ENCODE data around the gene XPC. TPM values are rescaled to one million over a fixed set of nuclear protein-coding genes. Genes with fewer than 3 reads are reported as not detected.

Gene XPC
- total RNA-seq, 2 donors from 2014 or later: 24.5 to 51.4 TPM

GRCh38 chr3:14135581-14135980 lies 42.8 kb downstream of the XPC start:
- Mint-ChIP-seq H3K36me3 (peaks cover 11 to 14% of the 10 kb centered on the region in 2 donors), H3K9me3 (no peaks in the 10 kb centered on the region), H3K27ac (no peak overlapping the region)
- DNase-seq (ENCODE audit: low spot score in 2 of 2) (no peak), ATAC-seq (no peak)

GRCh38 chr3:14134291-14134690 lies 44.1 kb downstream of the XPC start:
- ATAC-seq (no peak), DNase-seq (ENCODE audit: low spot score in 2 of 2) (no peak)
- H3K36me3 Mint-ChIP-seq: peaks cover 11 to 17% of the 10 kb centered on the region in 2 donors
- H3K27ac Mint-ChIP-seq: peak overlapping the region in 1 of 2 donors; percentile 50
- H3K9me3 Mint-ChIP-seq: no peaks in the 10 kb centered on the region

DNA sequence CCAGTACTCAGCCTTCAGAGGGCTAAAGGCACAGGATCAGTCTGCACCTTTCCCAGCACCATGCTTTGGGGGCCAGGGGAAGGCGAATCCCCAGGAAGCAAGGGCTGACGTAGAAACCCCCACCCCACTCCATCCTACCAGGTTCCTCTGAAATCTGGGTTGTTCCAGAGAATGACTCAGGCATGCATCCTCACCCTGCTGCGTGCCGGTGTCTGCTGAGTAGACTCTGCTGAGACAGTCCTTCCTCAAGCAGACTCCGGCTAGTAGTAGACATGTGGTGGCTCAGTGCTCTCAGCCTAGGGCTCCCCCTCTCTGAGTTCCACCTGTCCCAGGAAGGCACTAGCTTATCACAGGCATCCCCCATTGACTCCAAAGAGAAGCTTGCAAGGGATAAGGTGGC lies 44.5 kb downstream of the XPC start:
- H3K36me3 Mint-ChIP-seq: peaks cover 13 to 21% of the 10 kb centered on the region in 2 donors
- DNase-seq (ENCODE audit: low spot score in 2 of 2): no peak

DNA sequence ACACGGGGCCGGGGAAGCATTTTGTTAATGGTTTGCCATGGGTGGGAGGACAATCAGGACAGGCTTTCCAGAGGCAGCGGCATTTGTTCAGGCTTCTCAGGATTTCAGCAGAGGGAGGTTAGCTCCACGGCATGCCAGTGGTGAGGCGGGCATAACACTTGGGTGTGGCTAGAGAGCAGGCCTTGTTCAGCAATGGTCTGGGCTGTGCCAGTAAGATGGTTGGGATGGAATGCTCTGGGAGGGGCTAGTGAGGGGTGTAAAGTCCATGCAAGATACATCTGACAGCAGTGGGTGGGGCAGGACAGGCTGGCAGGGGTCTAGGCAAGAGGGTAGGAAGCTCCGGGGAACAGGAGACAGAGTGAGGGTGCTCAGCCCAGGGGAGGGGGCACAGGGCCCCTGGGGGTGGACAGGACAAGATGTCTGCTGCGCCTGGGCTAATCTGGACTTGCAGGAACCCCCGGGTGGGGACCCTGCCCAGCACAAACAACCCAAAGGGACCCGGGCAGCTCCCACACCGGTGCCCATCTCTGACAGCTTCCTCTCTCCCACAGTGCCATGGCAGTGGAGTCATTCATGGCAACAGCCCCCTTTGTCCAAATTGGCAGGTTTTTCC lies 45.1 kb downstream of the XPC start:
- ATAC-seq (no peak), DNase-seq (ENCODE audit: low spot score in 2 of 2) (no peak)
- peak overlapping the region; percentile 3 to 88 for H3K27ac Mint-ChIP-seq
- peaks cover 19 to 27% of the 10 kb centered on the region in 2 donors for H3K36me3 Mint-ChIP-seq
- no peaks in the 10 kb centered on the region for H3K9me3 Mint-ChIP-seq

More for the DNA sequence above, 44.5 kb downstream of the XPC start:
- Mint-ChIP-seq H3K27ac (peak overlapping the region in 1 of 2 donors; percentile 50), H3K9me3 (no peaks in the 10 kb centered on the region)
- ATAC-seq: no peak

- no peak for ATAC-seq
- Mint-ChIP-seq H3K27ac (peak overlapping the region; percentile 3 to 88), H3K36me3 (peaks cover 21 to 33% of the 10 kb centered on the region in 2 donors), H3K9me3 (no peaks in the 10 kb centered on the region)
- DNase-seq (ENCODE audit: low spot score in 2 of 2): no peak
Observed at GRCh38 chr3:14132689-14133088, 45.7 kb downstream of the XPC start.

DNA sequence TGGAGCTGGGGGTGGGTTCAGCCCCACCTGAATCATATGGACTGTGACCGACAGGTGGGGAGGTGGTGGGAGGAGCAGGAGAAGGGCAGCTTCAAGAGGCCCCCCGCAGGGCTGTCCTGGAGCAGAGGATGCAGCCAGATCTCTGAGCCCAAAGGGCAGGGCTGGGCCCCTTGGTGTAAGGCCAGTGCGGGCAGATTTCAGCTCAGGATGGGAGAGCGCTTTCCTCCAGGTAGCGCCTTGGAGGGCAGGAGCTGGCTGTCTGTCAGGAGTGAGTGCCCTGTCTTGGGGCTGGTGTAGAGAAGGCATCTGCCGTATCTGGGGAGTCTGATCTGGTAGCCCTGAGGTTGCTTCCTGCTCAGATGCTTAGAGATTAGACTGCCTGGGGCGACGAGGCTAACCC lies 46.3 kb downstream of the XPC start:
- DNase-seq (ENCODE audit: low spot score in 2 of 2) (no peak), ATAC-seq (no peak)
- peak overlapping the region in 1 of 2 donors; percentile 3 for H3K27ac Mint-ChIP-seq
- H3K9me3 Mint-ChIP-seq: no peaks in the 10 kb centered on the region
- H3K36me3 Mint-ChIP-seq: peaks cover 21 to 38% of the 10 kb centered on the region in 2 donors

DNA sequence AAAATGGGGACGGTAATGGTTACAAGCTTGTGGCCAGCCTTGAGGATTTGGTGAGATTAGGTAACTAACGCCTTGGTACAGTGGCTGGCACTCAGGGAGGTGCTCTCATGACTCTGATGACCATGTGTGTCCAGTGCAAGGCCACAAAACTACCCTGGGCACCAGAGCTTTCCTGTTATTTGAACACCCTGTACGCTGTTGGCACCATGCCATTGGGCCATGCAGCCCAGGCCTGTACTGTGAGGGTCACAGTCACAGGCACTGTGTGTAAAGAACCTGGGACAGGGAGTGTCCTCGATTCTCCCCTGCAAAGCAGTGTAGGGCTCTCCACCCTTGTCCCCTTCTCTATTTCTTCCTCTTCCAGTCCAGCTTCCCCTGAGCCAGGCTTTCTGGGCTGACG lies 47.3 kb downstream of the XPC start:
- Mint-ChIP-seq H3K36me3 (peaks cover 21 to 37% of the 10 kb centered on the region in 2 donors), H3K9me3 (no peaks in the 10 kb centered on the region), H3K27ac (peak overlapping the region in 1 of 2 donors; percentile 6)
- no peak for ATAC-seq
- no peak for DNase-seq (ENCODE audit: low spot score in 2 of 2)

DNA sequence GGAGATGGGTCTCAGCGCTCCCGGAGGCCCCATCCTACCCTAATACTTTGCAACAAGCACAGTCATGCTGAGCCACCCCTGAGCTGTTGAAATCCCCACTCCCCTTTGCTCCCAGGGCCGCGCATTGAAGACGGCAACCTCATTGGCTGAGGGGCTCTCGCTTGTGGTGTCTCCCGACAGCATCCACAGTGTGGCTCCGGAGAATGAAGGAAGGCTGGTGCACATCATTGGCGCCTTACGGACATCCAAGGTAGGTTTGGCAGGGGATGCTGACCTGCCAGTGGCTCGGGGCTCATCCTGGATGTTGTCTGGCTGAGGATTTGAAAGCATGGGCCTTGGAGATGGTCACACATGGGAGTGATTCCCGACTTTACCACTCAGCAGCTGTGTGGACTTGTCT lies 47.7 kb downstream of the XPC start:
- no peak for DNase-seq (ENCODE audit: low spot score in 2 of 2)
- Mint-ChIP-seq H3K9me3 (no peaks in the 10 kb centered on the region), H3K27ac (no peak overlapping the region), H3K36me3 (peaks cover 23 to 36% of the 10 kb centered on the region in 2 donors)
- ATAC-seq: no peak

- H3K36me3 Mint-ChIP-seq: peaks cover 28 to 40% of the 10 kb centered on the region in 2 donors
- ATAC-seq (no peak), DNase-seq (ENCODE audit: low spot score in 2 of 2) (no peak)
- peak overlapping the region in 1 of 2 donors; percentile 83 for H3K27ac Mint-ChIP-seq
- no peaks in the 10 kb centered on the region for H3K9me3 Mint-ChIP-seq
Observed at GRCh38 chr3:14130230-14130629, 48.2 kb downstream of the XPC start.

GRCh38 chr3:14129296-14129695 lies 49.1 kb downstream of the XPC start:
- DNase-seq (ENCODE audit: low spot score in 2 of 2) (no peak), ATAC-seq (no peak)
- Mint-ChIP-seq H3K36me3 (peaks cover 29 to 40% of the 10 kb centered on the region in 2 donors), H3K9me3 (no peaks in the 10 kb centered on the region), H3K27ac (peak overlapping the region in 1 of 2 donors; percentile 9)

DNA sequence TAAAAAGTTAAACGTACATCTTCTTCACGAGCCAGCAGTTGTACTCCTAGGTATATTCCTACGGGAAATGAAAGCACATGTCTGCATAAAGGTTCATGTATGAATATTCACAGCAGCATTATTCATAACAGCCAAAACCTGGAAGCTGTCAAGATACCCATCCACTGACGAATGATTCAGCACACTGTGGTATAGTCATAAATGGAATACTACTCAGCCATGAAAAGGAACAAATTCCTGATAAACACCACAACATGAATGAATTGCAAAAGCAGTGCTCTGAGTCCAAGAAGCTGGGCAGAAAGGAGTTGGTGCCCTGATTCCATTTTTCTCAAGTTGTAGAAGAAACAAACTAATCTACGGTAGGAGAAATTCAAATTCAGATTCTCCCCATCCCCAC lies 49.7 kb downstream of the XPC start:
- peak overlapping the region in 1 of 2 donors; percentile 50 for H3K27ac Mint-ChIP-seq
- ATAC-seq: no peak

DNA sequence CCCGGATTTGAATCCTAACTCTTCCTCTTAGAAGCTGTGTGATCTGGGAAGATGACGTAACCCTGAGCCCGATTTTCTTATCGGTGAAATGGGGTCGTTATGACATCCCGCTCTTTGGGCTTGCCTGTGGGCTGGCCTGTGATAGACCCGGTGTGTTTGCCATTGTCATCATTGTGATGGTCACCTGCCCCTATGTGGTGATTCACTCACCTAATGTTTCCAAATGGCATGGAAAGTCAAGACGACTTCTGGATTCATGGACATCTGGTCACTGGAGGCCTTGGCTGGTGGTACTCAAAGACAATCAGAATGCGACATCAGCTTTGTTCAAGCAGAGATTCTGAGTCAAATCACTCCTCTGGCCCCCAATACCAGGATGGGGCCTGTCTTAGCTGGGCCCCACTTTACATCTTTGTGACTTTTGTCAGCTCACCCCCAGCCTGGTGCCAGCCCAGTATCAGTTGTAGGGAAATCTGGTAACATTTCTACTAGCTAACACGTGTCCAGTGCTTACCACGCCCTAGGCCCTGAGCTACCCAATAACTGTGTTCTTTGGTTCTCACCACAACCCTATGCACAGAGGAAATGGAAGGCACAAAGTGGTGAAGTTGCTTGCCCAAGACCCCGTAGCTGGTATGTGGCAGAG lies 50.8 kb downstream of the XPC start:
- DNase-seq (ENCODE audit: low spot score in 2 of 2) (no peak), ATAC-seq (no peak)
- H3K27ac Mint-ChIP-seq: peak overlapping the region in 1 of 2 donors; percentile 42
- no peaks in the 10 kb centered on the region for H3K9me3 Mint-ChIP-seq
- peaks cover 31 to 39% of the 10 kb centered on the region in 2 donors for H3K36me3 Mint-ChIP-seq

More for the DNA sequence above, 49.7 kb downstream of the XPC start:
- H3K9me3 Mint-ChIP-seq: no peaks in the 10 kb centered on the region
- no peak for DNase-seq (ENCODE audit: low spot score in 2 of 2)
- H3K36me3 Mint-ChIP-seq: peaks cover 34 to 40% of the 10 kb centered on the region in 2 donors

DNA sequence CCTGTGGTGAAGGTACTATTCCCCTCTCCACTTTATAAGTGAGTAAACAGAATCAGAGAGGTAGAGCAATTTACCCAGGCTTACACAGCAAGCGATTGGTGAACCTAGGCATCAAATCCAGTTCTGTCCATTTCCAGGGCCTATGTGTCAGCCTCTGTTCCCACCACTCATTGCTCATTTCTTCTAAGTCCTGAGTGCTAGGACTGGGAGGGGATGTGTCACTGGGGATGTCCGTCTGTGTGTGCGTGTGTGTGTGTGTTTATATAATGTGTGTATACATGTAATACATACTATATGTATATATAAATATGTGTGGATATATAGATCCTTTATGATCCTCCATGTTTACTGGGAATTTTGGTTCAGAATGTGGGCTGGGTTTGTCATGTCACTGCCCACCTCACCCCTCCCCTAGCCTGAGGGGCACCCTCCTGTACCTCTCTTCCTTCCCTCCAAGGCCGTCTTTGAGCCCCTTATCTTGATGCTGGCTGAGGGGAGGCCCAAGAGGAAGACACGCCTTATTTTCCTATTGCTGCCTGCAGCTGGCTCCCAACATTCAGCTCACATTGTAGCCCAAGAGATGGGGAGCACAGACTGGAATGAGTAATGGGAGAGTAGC lies 51.4 kb downstream of the XPC start:
- Mint-ChIP-seq H3K27ac (peak overlapping the region in 1 of 2 donors; percentile 100), H3K36me3 (peaks cover 37 to 45% of the 10 kb centered on the region in 2 donors), H3K9me3 (no peaks in the 10 kb centered on the region)
- DNase-seq (ENCODE audit: low spot score in 2 of 2): no peak
- no peak for ATAC-seq

DNA sequence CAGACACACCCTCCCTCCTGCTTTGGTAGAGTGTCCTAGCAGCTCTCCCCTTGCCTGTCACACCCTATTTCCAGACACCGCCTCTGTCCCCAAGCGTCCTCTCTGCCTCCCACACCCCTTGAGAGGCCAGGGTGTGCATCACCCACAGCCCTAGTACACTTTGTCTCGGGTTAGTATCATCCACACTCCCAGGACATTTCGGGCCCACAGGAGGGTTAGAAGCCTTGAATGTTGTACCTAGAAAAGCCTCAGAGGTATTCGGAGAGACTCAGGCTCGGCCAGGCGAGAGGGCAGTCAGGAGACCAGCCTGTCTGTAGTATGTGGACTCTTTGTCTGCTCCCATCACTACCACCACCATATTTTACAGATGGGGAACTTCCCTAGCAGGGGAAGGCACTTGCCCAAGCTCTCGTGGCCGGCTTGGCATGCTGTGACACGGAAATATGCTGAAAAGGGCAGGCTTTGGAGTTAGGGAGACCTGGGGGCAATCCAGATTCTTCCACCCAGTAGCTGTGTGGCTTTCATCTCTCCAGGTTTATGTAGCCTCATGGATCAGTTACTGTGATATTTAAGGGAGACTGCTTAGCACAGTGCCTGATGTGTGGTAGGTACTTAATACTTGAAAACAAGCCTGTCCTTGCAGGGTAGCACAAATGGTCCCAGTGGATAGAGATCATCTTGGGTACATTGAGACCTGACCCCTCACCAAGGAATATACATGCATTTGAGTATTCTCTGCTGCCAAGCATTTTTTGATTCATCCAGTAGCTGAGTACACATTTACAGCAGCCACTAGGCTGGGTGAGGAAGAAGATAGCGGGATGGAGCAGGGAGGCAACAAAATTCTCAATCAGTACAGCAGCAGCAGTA lies 52.1 kb downstream of the XPC start:
- no peaks in the 10 kb centered on the region for H3K9me3 Mint-ChIP-seq
- peak overlapping the region; percentile 98 to 100 for H3K27ac Mint-ChIP-seq
- H3K36me3 Mint-ChIP-seq: peaks cover 39 to 52% of the 10 kb centered on the region in 2 donors
- no peak for ATAC-seq
- no peak for DNase-seq (ENCODE audit: low spot score in 2 of 2)

GRCh38 chr3:14125193-14126016 lies 53.0 kb downstream of the XPC start:
- Mint-ChIP-seq H3K9me3 (no peaks in the 10 kb centered on the region), H3K27ac (peak overlapping the region; percentile 98 to 100), H3K36me3 (peaks cover 42 to 55% of the 10 kb centered on the region in 2 donors)
- peak; percentile 51 to 74 for DNase-seq (ENCODE audit: low spot score in 2 of 2)
- ATAC-seq: peak; percentile 59
